BLaER1 treated with 17β-estradiol and CSF1 and Interleukin-3, amounts not matched to agents 10 nM and 100 nM (cell line): ENCODE measurements around the gene ELK1.
A peak's percentile ranks its signal among the peaks of the same experiment; 100 is the strongest.

Experiments
- H3K27ac ChIP-seq, 11 experiments: shearing (Covaris generic); formaldehyde crosslinking; 2 replicates each; pipeline ENCODE4 v1.8.1; 2022
- H3K27me3 ChIP-seq, 11 experiments: shearing (Covaris generic); formaldehyde crosslinking; 2 replicates each; pipeline ENCODE4 v1.8.1; 2022
- H3K36me3 ChIP-seq, 11 experiments: shearing (Covaris generic); formaldehyde crosslinking; 2 replicates each; pipeline ENCODE4 v1.8.1; 2022
- H3K4me1 ChIP-seq, 10 experiments: shearing (Covaris generic); formaldehyde crosslinking; 2 replicates each; pipeline ENCODE4 v1.8.1; 2022
- H3K4me2 ChIP-seq, 11 experiments: shearing (Covaris generic); formaldehyde crosslinking; 2 replicates each; pipeline ENCODE4 v1.8.1; 2022
- H3K4me3 ChIP-seq, 10 experiments: shearing (Covaris generic); formaldehyde crosslinking; 2 replicates each; pipeline ENCODE4 v1.8.1; 2022
- H3K9ac ChIP-seq, 11 experiments: shearing (Covaris generic); formaldehyde crosslinking; 2 replicates each; pipeline ENCODE4 v1.8.1; 2022
- H3K9me3 ChIP-seq, 11 experiments: shearing (Covaris generic); formaldehyde crosslinking; replicated peaks in 1 of 11; 2 replicates each; pipeline ENCODE4 v1.8.1; 2022
- H4K20me1 ChIP-seq, 11 experiments: shearing (Covaris generic); formaldehyde crosslinking; 2 replicates each; pipeline ENCODE4 v1.8.1; 2022
- Cebpa-rat ChIP-seq, 11 experiments: shearing (Covaris generic); IDR thresholded peaks; 2 replicates each; pipeline ENCODE4 v1.8.1; 2022

The ELK1 gene

DNA sequence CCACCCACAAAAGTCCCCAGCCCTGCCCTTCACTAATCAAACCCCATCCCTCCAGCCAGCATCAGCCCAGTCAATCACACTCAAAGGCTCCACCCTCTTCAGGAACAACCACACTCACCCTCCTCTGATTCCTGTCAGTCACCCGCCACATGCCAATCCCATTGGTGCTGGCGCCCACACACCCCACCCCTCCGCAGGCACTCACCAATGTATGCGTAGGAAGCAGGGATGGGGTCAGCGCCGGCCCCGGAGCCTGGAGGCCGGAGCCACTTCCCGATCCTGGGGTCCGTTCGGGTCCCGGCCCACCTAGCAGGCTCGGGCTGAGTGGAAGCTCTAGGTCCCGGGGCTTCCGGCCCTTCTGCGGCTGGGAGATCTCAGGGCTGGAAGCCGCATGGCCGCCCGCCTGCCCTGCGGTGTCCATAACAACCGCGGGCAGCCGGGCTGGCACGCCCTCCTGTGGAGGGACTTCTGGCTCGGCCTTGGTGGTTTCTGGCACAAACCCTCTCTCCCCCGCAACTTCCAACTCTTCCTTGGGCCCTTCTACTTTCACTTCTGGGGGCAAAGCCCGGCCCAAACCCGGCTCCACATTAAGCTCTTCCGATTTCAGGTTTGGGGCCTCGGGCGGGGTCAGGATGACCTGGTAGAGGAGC is 12.7 kb downstream of the ELK1 start:
- peaks cover 22 to 39% (median 28%) of the 10 kb centered on the region in 11 experiments for H3K9me3 ChIP-seq
- H3K9ac ChIP-seq, result peak overlapping the region; percentile 51 to 77 (median 69); a peak in 20 of 22 replicates
- peaks cover 0 to 13% (median 2%) of the 10 kb centered on the region in 11 experiments; a peak in 4 of 22 replicates for H4K20me1 ChIP-seq
- peaks cover 33 to 72% (median 50%) of the 10 kb centered on the region in 11 experiments for H3K36me3 ChIP-seq
- H3K4me1 ChIP-seq, result peaks cover 7 to 58% (median 28%) of the 10 kb centered on the region in 10 experiments; a peak in 16 of 20 replicates
- peak overlapping the region in 9 of 11 experiments; percentile 55 to 75 (median 73); a peak in 18 of 22 replicates for H3K27ac ChIP-seq
- H3K4me2 ChIP-seq, result peak overlapping the region; percentile 48 to 77 (median 67)
- H3K4me3 ChIP-seq, result peak overlapping the region; percentile 44 to 64 (median 54)
- H3K27me3 ChIP-seq, result peaks cover 22 to 90% (median 84%) of the 10 kb centered on the region in 11 experiments
- TF ChIP-seq Cebpa-rat (IDR thresholded peaks at IDR 0.05), result no peak

DNA sequence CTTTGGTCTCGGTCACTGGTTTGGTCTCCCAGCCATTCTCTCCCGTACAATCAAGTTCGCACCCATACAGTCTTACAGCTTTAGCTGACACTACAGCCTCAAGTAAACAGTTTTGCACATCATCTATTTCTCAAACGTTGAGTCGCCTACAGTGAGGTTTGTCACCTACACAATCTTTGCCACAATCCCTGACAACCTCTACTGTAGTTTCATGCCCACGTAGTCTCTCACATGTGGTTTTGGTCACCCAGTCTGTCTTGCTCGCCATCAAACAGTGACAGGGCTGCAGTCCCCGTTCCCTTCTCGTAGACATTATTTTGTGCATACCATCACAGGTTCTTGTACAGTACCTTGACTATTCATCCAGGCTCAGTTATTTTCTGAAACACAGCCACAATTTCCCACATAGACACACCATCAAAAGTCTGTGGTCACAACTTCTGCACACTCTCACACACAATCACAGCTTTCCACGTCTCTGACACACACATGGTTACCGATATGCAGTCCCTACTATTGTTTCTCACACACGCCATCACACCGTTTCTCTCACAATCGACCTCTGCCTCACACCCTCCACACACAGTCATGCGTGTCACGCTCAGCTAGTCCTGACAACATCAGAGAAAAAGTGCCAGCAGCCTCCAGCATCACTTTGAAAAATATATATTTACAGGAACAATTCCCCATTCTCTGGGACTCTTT is 15.3 kb downstream of the ELK1 start:
- H3K4me1 ChIP-seq, result peaks cover 13 to 85% (median 51%) of the 10 kb centered on the region in 10 experiments

DNA sequence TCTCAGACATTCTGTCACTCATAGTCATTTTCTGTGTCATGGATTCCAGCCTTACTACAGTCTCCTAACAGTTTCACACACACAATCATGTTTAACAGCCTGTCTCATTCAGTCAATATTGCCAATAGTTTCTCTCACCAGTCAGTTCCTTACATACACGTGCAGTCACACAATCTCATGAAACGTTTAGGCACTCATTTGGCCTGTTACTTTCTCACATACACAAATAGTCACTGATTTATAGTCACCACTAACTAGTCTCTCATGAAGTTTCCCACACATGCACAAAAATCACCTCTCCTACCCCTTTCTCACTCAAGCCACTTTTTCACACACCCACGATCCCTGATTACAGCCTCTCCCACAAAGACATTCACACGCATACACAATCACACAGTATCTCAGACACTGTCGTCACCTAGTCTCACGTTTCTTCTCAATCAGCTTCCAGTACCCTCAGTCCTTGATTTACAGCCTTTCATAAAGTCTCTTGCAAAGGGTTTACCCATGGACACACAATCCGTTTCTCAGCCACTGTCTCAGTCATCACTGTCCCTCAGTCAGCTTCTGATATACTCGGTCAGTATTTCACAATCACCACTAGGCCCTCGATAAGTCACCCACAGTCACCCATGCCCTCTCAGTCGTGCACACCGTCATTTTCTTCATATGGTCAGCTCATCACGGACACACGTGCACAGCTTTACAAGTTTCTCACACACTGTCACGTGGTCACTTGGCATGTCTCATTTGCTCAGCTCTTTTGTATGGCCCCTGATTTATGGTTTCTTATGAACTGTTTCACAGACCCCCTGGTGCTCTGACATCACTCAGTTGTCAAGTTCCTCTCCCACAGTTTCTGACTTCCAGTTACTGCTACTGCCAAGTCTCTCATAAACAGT is 16.4 kb downstream of the ELK1 start:
- peaks cover 21 to 91% (median 58%) of the 10 kb centered on the region in 10 experiments for H3K4me1 ChIP-seq
- peaks cover 0 to 13% (median 3%) of the 10 kb centered on the region in 11 experiments; a peak in 6 of 22 replicates for H3K9me3 ChIP-seq
- H3K27me3 ChIP-seq, result peaks cover 6 to 86% (median 72%) of the 10 kb centered on the region in 11 experiments
- peaks cover 6 to 39% (median 25%) of the 10 kb centered on the region in 11 experiments; a peak in 18 of 22 replicates for H3K36me3 ChIP-seq
- H3K27ac ChIP-seq, result no peak overlapping the region
- H4K20me1 ChIP-seq, result peaks cover 0 to 13% (median 0%) of the 10 kb centered on the region in 11 experiments; a peak in 3 of 22 replicates
- no peak overlapping the region; a peak in 1 of 22 replicates for H3K9ac ChIP-seq
- H3K4me3 ChIP-seq, result no peak overlapping the region
- peak in 1 of 11 experiments; percentile 43; a peak in 1 of 22 replicates for TF ChIP-seq Cebpa-rat (IDR thresholded peaks at IDR 0.05)
- peak overlapping the region in 4 of 11 experiments; percentile 39 to 91 (median 75); a peak in 6 of 22 replicates for H3K4me2 ChIP-seq

More for the DNA sequence above, 15.3 kb downstream of the ELK1 start:
- Histone ChIP-seq H3K9me3 (peaks cover 6 to 24% (median 13%) of the 10 kb centered on the region in 11 experiments; a peak in 21 of 22 replicates), H3K27ac (no peak overlapping the region), H3K36me3 (peaks cover 17 to 50% (median 35%) of the 10 kb centered on the region in 11 experiments), H3K27me3 (peaks cover 7 to 93% (median 82%) of the 10 kb centered on the region in 11 experiments), H3K4me3 (no peak overlapping the region), H4K20me1 (peaks cover 0 to 13% (median 0%) of the 10 kb centered on the region in 11 experiments; a peak in 3 of 22 replicates), H3K4me2 (peak overlapping the region in 4 of 11 experiments; percentile 41 to 91 (median 75); a peak in 8 of 22 replicates), H3K9ac (no peak overlapping the region)
- no peak for TF ChIP-seq Cebpa-rat (IDR thresholded peaks at IDR 0.05)

DNA sequence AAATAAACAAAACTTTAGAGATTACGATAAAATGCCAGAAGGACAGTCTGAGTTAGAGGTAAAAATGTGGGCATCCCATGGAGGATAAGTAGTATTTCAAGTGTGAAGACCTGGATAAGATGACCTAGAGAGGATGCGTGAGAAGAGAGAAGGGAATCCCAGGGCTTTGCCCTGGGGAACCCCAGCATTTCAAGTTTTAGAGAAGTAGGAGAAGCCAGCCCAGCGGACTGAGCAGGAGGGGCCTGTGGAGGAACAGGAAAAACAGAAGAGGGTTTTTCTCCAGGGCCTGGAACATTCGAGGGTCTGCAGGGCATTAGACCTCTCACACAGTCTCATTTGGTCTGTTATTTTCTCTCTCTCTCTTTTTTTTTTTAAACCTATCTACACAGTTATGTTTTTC is 17.7 kb downstream of the ELK1 start:
- Histone ChIP-seq H3K36me3 (peaks cover 0 to 28% (median 17%) of the 10 kb centered on the region in 11 experiments; a peak in 13 of 22 replicates), H3K4me2 (peak overlapping the region in 7 of 11 experiments; percentile 1 to 91 (median 39); a peak in 9 of 22 replicates), H3K4me3 (no peak overlapping the region), H4K20me1 (peaks cover 0 to 19% (median 0%) of the 10 kb centered on the region in 11 experiments; a peak in 7 of 22 replicates), H3K9ac (no peak overlapping the region), H3K4me1 (peaks cover 18 to 94% (median 59%) of the 10 kb centered on the region in 10 experiments), H3K27ac (peak overlapping the region in 3 of 11 experiments; percentile 8 to 32 (median 28); a peak in 2 of 22 replicates), H3K27me3 (peaks cover 0 to 84% (median 66%) of the 10 kb centered on the region in 11 experiments; a peak in 21 of 22 replicates), H3K9me3 (0 out of 22 replicates have a peak, but pooled peaks cover 0 to 2% (median 0%) of the 10 kb centered on the region in 11 experiments)
- no peak for TF ChIP-seq Cebpa-rat (IDR thresholded peaks at IDR 0.05)

DNA sequence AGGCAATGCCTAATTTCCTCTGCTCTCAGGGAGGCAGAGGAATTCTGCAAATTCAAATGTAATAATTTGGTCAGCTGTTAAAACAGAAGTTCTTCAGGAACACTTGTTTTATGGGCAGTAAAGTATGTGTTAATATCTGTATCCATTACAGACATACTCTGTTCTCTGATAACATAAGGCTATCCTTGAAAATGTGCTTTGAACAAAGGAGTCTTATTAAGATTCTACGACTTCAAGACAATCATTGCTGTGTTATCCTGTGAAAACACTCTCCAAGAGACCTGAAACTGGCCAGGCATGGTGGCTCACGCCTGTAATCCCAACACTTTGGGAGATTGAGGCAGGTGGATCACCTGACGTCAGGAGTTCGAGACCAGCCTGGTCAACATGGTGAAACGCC is 18.7 kb downstream of the ELK1 start:
- H3K4me2 ChIP-seq, result peak overlapping the region in 3 of 11 experiments; percentile 86 to 91 (median 90); a peak in 4 of 22 replicates
- H3K36me3 ChIP-seq, result peaks cover 0 to 23% (median 14%) of the 10 kb centered on the region in 11 experiments; a peak in 14 of 22 replicates
- TF ChIP-seq Cebpa-rat (IDR thresholded peaks at IDR 0.05), result no peak
- H3K9ac ChIP-seq, result no peak overlapping the region
- peaks cover 18 to 95% (median 58%) of the 10 kb centered on the region in 10 experiments for H3K4me1 ChIP-seq
- H3K27ac ChIP-seq, result no peak overlapping the region
- H4K20me1 ChIP-seq, result peaks cover 0 to 29% (median 6%) of the 10 kb centered on the region in 11 experiments; a peak in 10 of 22 replicates
- no peak overlapping the region for H3K4me3 ChIP-seq
- H3K9me3 ChIP-seq, result no peaks in the 10 kb centered on the region
- peaks cover 0 to 81% (median 61%) of the 10 kb centered on the region in 11 experiments; a peak in 21 of 22 replicates for H3K27me3 ChIP-seq

DNA sequence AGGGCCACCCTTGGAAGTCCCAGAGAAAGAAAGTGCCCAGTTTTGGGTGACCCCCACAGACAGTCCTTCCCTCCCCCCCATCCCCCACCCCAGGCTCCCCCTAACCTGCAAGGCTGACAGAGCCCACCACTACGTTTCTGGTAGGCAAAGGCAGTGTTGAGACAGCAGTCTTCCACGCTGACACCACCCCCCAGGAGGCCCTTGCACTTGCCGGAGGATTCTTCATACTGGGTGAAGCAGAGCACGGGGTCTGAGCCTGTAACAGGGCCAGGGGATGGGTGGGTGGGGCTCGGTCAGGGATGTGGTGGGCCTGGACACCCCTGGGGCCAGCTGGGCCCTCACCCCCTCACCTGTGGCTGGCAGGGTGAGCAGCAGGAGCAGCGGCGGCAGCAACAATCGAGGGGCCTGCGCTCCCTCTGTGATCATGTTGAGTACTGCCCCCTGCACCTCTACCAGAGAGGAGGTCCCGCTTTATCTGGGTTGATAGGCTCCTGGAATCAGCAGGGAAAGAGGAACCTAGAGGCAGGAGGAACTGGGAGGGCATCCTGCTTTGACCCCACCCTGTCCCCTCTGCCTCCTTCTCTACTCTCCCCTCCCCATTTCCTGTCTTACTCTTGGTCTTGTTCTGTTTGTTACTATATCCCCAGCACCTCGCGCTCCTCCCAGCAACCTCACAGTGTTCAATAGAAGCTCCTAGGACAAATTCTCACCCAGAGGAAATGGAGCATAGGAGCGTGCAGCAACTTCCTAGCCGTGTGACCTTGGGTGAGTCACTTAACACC is 20.8 kb downstream of the ELK1 start, which contains the start of gene CFP:
Gene CFP (minus strand): TSS at position 512 of the 782 bp plus-strand sequence. CDS start 86 bp downstream, at position 426.
- H3K27ac ChIP-seq, result peak within 1 kb of the TSS in 8 of 11 experiments; percentile 47 to 84 (median 74); a peak in 15 of 22 replicates
- no peak for TF ChIP-seq Cebpa-rat (IDR thresholded peaks at IDR 0.05)
- peak within 1 kb of the TSS; percentile 64 to 93 (median 87) for H3K4me2 ChIP-seq

More for the DNA sequence above, 20.8 kb downstream of the ELK1 start, which contains the start of gene CFP:
- H4K20me1 ChIP-seq, result peaks cover 0 to 45% (median 6%) of the 10 kb centered on the region in 11 experiments; a peak in 10 of 22 replicates
- H3K36me3 ChIP-seq, result peaks cover 0 to 9% (median 4%) of the 10 kb centered on the region in 11 experiments; a peak in 8 of 22 replicates
- peaks cover 18 to 76% (median 53%) of the 10 kb centered on the region in 10 experiments for H3K4me1 ChIP-seq
- peaks cover 0 to 76% (median 60%) of the 10 kb centered on the region in 11 experiments; a peak in 21 of 22 replicates for H3K27me3 ChIP-seq
- H3K9ac ChIP-seq, result peak within 1 kb of the TSS in 8 of 11 experiments; percentile 15 to 72 (median 56); a peak in 14 of 22 replicates
- peak within 1 kb of the TSS in 8 of 10 experiments; percentile 3 to 64 (median 50); a peak in 14 of 20 replicates for H3K4me3 ChIP-seq
- H3K9me3 ChIP-seq, result no peaks in the 10 kb centered on the region
